Activated T-helper 17 cell treated with anti-CD3 and anti-CD28 coated beads, Interleukin-2, amount 50 U/mL, for 72 hours (primary cell): ENCODE results near the gene RPL12. TPM values are rescaled to one million over a fixed set of nuclear protein-coding genes. Genes with fewer than 3 reads are reported as not detected.

Experiments used
- ATAC-seq: fragments of 150-1000 bp; cut with Tn5 transposase; replicated peaks from 2 replicates; pipeline ENCODE4 v1.10.0; 2021; ENCODE audit warnings: mild to moderate bottlenecking, moderate library complexity
- H3K27ac Mint-ChIP-seq: one replicate; pipeline ENCODE4 v1.8.0; 2022; ENCODE audit warnings: mixed read lengths
- H3K27me3 Mint-ChIP-seq: one replicate; pipeline ENCODE4 v1.8.0; 2022; ENCODE audit warnings: mixed read lengths
- H3K36me3 Mint-ChIP-seq: one replicate; pipeline ENCODE4 v1.8.0; 2022; ENCODE audit warnings: low read depth, mild to moderate bottlenecking, mixed read lengths
- H3K4me1 Mint-ChIP-seq: one replicate; pipeline ENCODE4 v1.8.0; 2022; ENCODE audit warnings: mixed read lengths
- H3K4me3 Mint-ChIP-seq: one replicate; pipeline ENCODE4 v1.8.0; 2022; ENCODE audit warnings: mild to moderate bottlenecking, mixed read lengths
- H3K9me3 Mint-ChIP-seq: one replicate; pipeline ENCODE4 v1.8.0; 2022; ENCODE audit warnings: mixed read lengths
- total RNA-seq, 2 donors: library from RNA; stranded (reverse); gene quantifications; one replicate each; pipeline ENCODE4 v1.2.3, GENCODE V29; 2022

RPL12 gene
- total RNA-seq, 2 donors from 2014 or later, result 1,178 to 1,829 TPM

DNA sequence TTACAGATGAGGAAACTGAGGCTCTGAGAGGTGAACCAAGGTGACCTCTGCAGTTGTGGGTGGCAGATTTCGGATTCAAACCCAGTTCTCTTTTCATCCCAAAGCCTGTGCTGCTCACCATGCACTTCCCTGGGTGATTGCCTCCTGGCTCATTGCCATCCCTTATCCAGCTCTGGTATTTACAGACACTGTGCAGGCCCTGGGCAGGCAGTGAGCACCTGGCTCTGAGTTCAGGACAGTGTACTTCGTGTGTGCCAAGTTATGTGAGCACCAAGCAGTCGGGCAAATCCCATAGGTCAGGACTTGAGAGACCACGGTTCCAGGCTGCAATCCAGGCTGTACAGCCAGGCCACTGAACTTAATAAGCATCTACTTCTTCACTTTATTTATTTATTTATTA, 1.5 kb upstream of the RPL12 start:
- ATAC-seq, result no peak
- Mint-ChIP-seq H3K36me3 (peaks cover 76% of the 10 kb centered on the region), H3K4me1 (peaks cover 9% of the 10 kb centered on the region), H3K4me3 (peak overlapping the region; percentile 96), H3K27me3 (no peaks in the 10 kb centered on the region), H3K27ac (peak overlapping the region; percentile 96), H3K9me3 (no peaks in the 10 kb centered on the region)

- Mint-ChIP-seq H3K27ac (peak overlapping the region; percentile 96), H3K36me3 (peaks cover 76% of the 10 kb centered on the region), H3K9me3 (no peaks in the 10 kb centered on the region), H3K27me3 (no peaks in the 10 kb centered on the region), H3K4me1 (peaks cover 12% of the 10 kb centered on the region), H3K4me3 (peak overlapping the region; percentile 96)
- ATAC-seq, result peak; percentile 33
Measured at GRCh38 chr9:127451858-127452656, 851 bp upstream of the RPL12 start.

- H3K36me3 Mint-ChIP-seq, result peaks cover 76% of the 10 kb centered on the region
- ATAC-seq, result no peak
- peak overlapping the region; percentile 96 for H3K27ac Mint-ChIP-seq
- peak overlapping the region; percentile 96 for H3K4me3 Mint-ChIP-seq
- peaks cover 15% of the 10 kb centered on the region for H3K4me1 Mint-ChIP-seq
- no peaks in the 10 kb centered on the region for H3K9me3 Mint-ChIP-seq
- no peaks in the 10 kb centered on the region for H3K27me3 Mint-ChIP-seq
Measured at GRCh38 chr9:127451608-127451857, 327 bp upstream of the RPL12 start.

GRCh38 chr9:127450243-127450760, 904 bp downstream of the RPL12 start:
- Mint-ChIP-seq H3K4me3 (peak overlapping the region; percentile 96), H3K36me3 (peaks cover 78% of the 10 kb centered on the region), H3K9me3 (no peaks in the 10 kb centered on the region), H3K4me1 (peaks cover 18% of the 10 kb centered on the region), H3K27me3 (no peaks in the 10 kb centered on the region), H3K27ac (peak overlapping the region; percentile 96)
- peak; percentile 2 for ATAC-seq

DNA sequence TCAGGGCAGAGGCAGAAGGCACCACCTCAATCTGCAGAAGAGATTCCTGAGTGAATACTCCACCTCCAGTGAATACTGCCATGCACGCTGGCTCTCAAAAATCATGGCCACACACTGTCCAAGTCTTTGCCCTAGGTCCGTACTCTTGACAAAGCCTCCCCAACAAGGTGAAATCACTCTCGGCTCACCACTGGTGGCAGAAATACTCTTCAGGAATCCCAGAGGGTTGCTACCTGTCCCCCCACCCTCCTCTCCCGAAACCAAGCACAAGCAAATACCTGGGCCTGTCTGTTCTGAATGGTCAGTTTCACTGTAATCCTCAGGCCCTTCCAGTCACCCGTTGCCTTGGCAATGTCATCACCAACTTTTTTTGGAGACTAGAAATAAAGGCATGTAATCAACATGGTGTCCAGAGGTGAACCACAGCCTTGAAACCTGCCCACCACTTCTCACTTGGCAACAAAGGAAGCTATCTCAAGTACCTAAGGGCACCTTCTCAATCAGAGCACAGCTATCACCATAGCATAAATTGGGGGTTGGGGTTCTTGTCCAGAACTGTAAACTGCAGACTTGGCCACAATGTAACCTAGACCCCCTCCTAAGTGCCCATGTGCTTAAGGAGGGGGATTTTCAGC, 1.8 kb downstream of the RPL12 start:
- Mint-ChIP-seq H3K4me3 (peak overlapping the region; percentile 96), H3K36me3 (peaks cover 78% of the 10 kb centered on the region), H3K27me3 (no peaks in the 10 kb centered on the region), H3K27ac (peak overlapping the region; percentile 96), H3K4me1 (peaks cover 18% of the 10 kb centered on the region), H3K9me3 (no peaks in the 10 kb centered on the region)
- ATAC-seq, result peak; percentile 4

GRCh38 chr9:127448112-127448805, 2.9 kb downstream of the RPL12 start:
- Mint-ChIP-seq H3K36me3 (peaks cover 87% of the 10 kb centered on the region), H3K27me3 (no peaks in the 10 kb centered on the region)

GRCh38 chr9:127447416-127448111, 3.6 kb downstream of the RPL12 start:
- peaks cover 94% of the 10 kb centered on the region for H3K36me3 Mint-ChIP-seq
- H3K4me3 Mint-ChIP-seq, result peak overlapping the region; percentile 96
- H3K27me3 Mint-ChIP-seq, result no peaks in the 10 kb centered on the region
- H3K9me3 Mint-ChIP-seq, result no peaks in the 10 kb centered on the region
- peaks cover 18% of the 10 kb centered on the region for H3K4me1 Mint-ChIP-seq
- ATAC-seq, result no peak
- peak overlapping the region; percentile 96 for H3K27ac Mint-ChIP-seq

More at GRCh38 chr9:127448112-127448805, 2.9 kb downstream of the RPL12 start:
- ATAC-seq, result no peak
- H3K9me3 Mint-ChIP-seq, result no peaks in the 10 kb centered on the region
- H3K4me3 Mint-ChIP-seq, result peak overlapping the region; percentile 96
- peak overlapping the region; percentile 96 for H3K27ac Mint-ChIP-seq
- peaks cover 18% of the 10 kb centered on the region for H3K4me1 Mint-ChIP-seq

- Mint-ChIP-seq H3K27me3 (no peaks in the 10 kb centered on the region), H3K4me3 (peak overlapping the region; percentile 96), H3K9me3 (no peaks in the 10 kb centered on the region), H3K27ac (peak overlapping the region; percentile 96), H3K36me3 (peaks cover 100% of the 10 kb centered on the region), H3K4me1 (peaks cover 18% of the 10 kb centered on the region)
- no peak for ATAC-seq
Measured at GRCh38 chr9:127446713-127447415, 4.3 kb downstream of the RPL12 start.

DNA sequence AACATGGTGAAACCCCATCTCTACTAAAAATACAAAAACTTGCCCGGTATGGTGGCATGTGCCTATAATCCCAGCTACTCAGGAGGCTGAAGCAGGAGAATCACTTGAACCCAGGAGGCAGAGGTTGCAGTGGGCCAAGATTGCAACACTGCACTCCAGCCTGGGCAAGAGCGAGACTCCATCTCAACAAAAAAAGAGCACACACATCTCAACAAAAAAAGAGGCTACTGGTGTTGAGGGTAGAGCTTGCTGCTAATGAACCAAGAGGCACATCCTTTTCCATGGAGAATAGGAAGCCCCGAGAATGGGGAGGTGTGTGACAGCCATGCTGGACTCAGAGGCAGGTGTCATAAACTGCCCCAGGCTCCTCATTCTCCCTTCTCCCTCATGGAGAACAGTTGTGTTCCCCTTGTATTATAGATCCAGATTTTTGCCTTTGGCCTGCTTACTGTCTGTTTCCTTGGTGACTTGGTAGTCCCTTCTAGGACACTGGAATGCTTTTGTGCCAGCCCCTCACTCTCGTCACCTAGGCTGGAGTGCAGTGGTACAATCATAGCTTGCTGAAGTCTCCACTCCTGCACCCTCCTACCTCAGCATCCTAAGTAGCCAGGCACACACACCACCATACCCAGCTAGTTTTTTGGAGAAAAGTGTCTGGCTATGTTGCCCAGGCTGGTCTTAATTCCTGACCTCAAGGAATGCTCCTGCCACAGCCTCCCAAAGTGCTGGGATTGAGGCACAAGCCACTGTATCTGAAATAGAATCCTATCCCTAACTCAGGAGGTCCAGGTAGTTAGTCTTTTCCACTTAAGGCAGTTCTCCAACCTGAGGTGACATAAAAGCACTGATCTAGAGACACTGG, 5.1 kb downstream of the RPL12 start:
- H3K27me3 Mint-ChIP-seq, result no peaks in the 10 kb centered on the region
- peak overlapping the region; percentile 79 for H3K27ac Mint-ChIP-seq
- peak overlapping the region; percentile 47 for H3K4me3 Mint-ChIP-seq
- ATAC-seq, result no peak
- no peaks in the 10 kb centered on the region for H3K9me3 Mint-ChIP-seq
- H3K36me3 Mint-ChIP-seq, result peaks cover 100% of the 10 kb centered on the region
- peaks cover 18% of the 10 kb centered on the region for H3K4me1 Mint-ChIP-seq

DNA sequence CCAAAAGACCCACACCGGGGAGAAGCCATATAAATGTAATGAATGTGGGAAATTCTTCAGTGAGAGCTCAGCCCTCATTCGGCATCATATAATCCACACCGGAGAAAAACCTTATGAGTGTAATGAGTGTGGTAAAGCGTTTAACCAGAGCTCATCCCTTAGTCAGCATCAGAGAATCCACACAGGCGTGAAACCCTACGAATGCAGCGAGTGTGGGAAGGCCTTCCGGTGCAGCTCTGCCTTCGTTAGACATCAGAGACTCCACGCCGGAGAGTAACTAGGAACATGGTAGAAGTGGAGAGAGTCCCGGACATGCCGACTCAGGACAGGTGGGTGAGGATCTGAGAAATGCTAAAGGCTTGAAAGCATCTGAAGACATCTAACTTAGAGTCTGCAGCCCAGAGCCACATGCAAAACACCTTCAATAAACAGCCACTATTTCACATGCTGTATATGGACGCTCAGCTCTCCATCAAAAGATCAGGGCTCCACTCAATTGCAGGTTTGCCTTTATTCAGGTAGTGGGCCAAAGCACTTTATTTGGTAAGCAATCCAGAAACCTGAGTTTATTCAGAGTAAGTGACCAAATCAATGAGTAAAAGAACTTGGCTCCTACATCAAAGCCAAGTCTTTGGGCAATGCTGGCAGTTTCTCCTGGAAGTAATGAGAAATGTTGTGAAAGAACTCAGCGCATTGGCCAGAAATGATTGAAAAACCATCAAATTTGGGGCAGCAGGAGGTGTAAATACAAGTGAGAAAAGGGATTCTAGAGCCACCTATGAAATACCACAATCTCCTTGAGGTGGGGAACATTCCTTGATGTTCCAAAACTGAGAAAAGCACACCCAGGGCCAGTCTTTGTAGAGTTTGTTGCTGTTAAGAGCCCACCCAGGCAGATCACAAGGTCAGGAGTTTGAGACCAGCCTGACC, 6.0 kb downstream of the RPL12 start:
- no peak for ATAC-seq
- Mint-ChIP-seq H3K4me3 (no peak overlapping the region), H3K36me3 (peaks cover 100% of the 10 kb centered on the region), H3K4me1 (peaks cover 18% of the 10 kb centered on the region), H3K9me3 (no peaks in the 10 kb centered on the region), H3K27me3 (no peaks in the 10 kb centered on the region), H3K27ac (peak overlapping the region; percentile 17)

- Mint-ChIP-seq H3K36me3 (peaks cover 100% of the 10 kb centered on the region), H3K9me3 (no peaks in the 10 kb centered on the region), H3K4me3 (no peak overlapping the region), H3K27ac (peak overlapping the region; percentile 17), H3K4me1 (peaks cover 18% of the 10 kb centered on the region), H3K27me3 (no peaks in the 10 kb centered on the region)
- ATAC-seq, result no peak
Measured at GRCh38 chr9:127444283-127444920, 6.8 kb downstream of the RPL12 start.

GRCh38 chr9:127438394-127438793, 12.8 kb downstream of the RPL12 start:
- Mint-ChIP-seq H3K4me3 (peak overlapping the region; percentile 65), H3K27me3 (no peaks in the 10 kb centered on the region), H3K27ac (peak overlapping the region; percentile 95), H3K4me1 (peaks cover 25% of the 10 kb centered on the region), H3K36me3 (peaks cover 100% of the 10 kb centered on the region), H3K9me3 (no peaks in the 10 kb centered on the region)
- no peak for ATAC-seq
